PC-9 (cell line): ENCODE data around the gene CBL.
"Not testable (repeated sequence)": the region's sequence is repeated elsewhere in the genome, so short reads cannot be mapped to it uniquely, and the experiment has no call there.

Experiments
- EZH2 ChIP-seq: fragments of 200-600 bp; sonication (generic); IDR thresholded peaks from 2 replicates; pipeline ENCODE4 v1.8.0; 2017; ENCODE audit warnings: antibody characterized with exemption, low read depth
- TF ChIP-seq, protein P1 (sequence below): fragments of 200-600 bp; sonication (generic); conservative IDR thresholded peaks from 2 replicates; pipeline ENCODE4 v1.6.1; 2017; ENCODE audit warnings: mixed run types, antibody characterized with exemption, mild to moderate bottlenecking, moderate library complexity

DNA sequence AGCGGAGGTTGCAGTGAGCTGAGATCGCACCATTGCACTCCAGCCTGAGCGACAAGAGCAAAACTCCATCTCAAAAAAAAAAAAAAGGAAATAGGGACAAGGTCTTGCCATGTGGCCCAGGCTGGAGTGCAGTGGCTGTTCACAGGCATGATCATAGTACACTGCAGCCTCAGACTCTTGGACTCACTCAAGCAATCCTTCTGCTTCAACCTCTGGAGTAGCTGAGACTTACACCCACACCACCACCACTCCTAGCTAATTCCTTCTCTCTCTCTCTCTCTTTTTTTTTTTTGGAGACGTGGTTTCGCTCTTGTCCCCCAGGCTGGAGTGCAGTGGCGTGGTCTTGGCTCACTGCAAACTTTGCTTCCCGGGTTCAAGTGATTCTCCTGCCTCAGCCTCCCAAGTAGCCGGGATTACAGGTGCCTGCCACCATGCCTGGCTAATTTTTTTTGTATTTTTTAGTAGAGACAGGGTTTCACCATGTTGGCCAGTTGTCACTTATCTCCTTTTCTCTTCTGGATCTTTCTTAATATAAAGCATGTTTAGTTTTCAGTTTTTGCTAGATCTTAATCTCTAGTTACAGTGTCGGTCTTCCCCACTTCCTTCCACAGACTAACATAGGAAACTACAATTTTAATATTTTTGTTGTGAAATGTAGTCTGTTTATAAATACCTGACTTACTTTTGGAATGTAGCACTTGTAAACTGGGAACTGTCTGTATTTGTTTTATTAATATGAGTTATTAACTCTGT is 22.6 kb downstream of the CBL start:
- TF ChIP-seq, protein P1, sequence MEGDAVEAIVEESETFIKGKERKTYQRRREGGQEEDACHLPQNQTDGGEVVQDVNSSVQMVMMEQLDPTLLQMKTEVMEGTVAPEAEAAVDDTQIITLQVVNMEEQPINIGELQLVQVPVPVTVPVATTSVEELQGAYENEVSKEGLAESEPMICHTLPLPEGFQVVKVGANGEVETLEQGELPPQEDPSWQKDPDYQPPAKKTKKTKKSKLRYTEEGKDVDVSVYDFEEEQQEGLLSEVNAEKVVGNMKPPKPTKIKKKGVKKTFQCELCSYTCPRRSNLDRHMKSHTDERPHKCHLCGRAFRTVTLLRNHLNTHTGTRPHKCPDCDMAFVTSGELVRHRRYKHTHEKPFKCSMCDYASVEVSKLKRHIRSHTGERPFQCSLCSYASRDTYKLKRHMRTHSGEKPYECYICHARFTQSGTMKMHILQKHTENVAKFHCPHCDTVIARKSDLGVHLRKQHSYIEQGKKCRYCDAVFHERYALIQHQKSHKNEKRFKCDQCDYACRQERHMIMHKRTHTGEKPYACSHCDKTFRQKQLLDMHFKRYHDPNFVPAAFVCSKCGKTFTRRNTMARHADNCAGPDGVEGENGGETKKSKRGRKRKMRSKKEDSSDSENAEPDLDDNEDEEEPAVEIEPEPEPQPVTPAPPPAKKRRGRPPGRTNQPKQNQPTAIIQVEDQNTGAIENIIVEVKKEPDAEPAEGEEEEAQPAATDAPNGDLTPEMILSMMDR: not testable (repeated sequence)
- TF ChIP-seq EZH2: not testable (repeated sequence)
